ENCODE measurements around the gene SIGLEC8. TPM values are rescaled to one million over a fixed set of nuclear protein-coding genes. Genes with fewer than 3 reads are reported as not detected.

Gene SIGLEC8
- total RNA-seq, 2 donors from 2014 or later: 0.28 to 0.41 TPM

GRCh38 chr19:51458899-51459505 is 748 bp upstream of the SIGLEC8 start:
- H3K36me3 ChIP-seq: no peaks in the 10 kb centered on the region
- H3K4me3 ChIP-seq: no peak overlapping the region
- H3K4me1 ChIP-seq (ENCODE audit: control insufficient read depth in 1 of 2, low read depth in 2 of 2): no peaks in the 10 kb centered on the region
- H3K27ac ChIP-seq: no peak overlapping the region
- H3K9me3 ChIP-seq: no peaks in the 10 kb centered on the region
- no peaks in the 10 kb centered on the region for H3K27me3 ChIP-seq (replicated peaks; ENCODE audit: insufficient read depth)
- DNase-seq (ENCODE audit: low spot score): no peak
- no peak for ATAC-seq (ENCODE audit: insufficient number of reproducible peaks, low FRiP score, low read depth)
- TF ChIP-seq CTCF (IDR thresholded peaks at IDR 0.05): no peak

- Histone ChIP-seq H3K27ac (no peak overlapping the region), H3K4me3 (no peak overlapping the region), H3K9me3 (no peaks in the 10 kb centered on the region), H3K27me3 (replicated peaks; ENCODE audit: insufficient read depth) (no peaks in the 10 kb centered on the region), H3K36me3 (no peaks in the 10 kb centered on the region), H3K4me1 (ENCODE audit: control insufficient read depth in 1 of 2, low read depth in 2 of 2) (no peaks in the 10 kb centered on the region)
- DNase-seq (ENCODE audit: low spot score): no peak
- TF ChIP-seq CTCF (IDR thresholded peaks at IDR 0.05): no peak
- no peak for ATAC-seq (ENCODE audit: insufficient number of reproducible peaks, low FRiP score, low read depth)
Measured at GRCh38 chr19:51457351-51458013, 772 bp downstream of the SIGLEC8 start.

- DNase-seq (ENCODE audit: low spot score) (no peak), ATAC-seq (ENCODE audit: insufficient number of reproducible peaks, low FRiP score, low read depth) (no peak)
- Histone ChIP-seq H3K27me3 (replicated peaks; ENCODE audit: insufficient read depth) (no peaks in the 10 kb centered on the region), H3K9me3 (no peaks in the 10 kb centered on the region), H3K4me3 (no peak overlapping the region), H3K27ac (no peak overlapping the region), H3K36me3 (no peaks in the 10 kb centered on the region), H3K4me1 (ENCODE audit: control insufficient read depth in 1 of 2, low read depth in 2 of 2) (no peaks in the 10 kb centered on the region)
- no peak for TF ChIP-seq CTCF (IDR thresholded peaks at IDR 0.05)
Measured at GRCh38 chr19:51456541-51457290, 1.5 kb downstream of the SIGLEC8 start.

- Histone ChIP-seq H3K36me3 (no peaks in the 10 kb centered on the region), H3K27ac (no peak overlapping the region), H3K4me3 (no peak overlapping the region), H3K27me3 (replicated peaks; ENCODE audit: insufficient read depth) (no peaks in the 10 kb centered on the region), H3K9me3 (no peaks in the 10 kb centered on the region), H3K4me1 (ENCODE audit: control insufficient read depth in 1 of 2, low read depth in 2 of 2) (no peaks in the 10 kb centered on the region)
- no peak for DNase-seq (ENCODE audit: low spot score)
- no peak for TF ChIP-seq CTCF (IDR thresholded peaks at IDR 0.05)
- no peak for ATAC-seq (ENCODE audit: insufficient number of reproducible peaks, low FRiP score, low read depth)
Measured at GRCh38 chr19:51450730-51451307, 7.4 kb downstream of the SIGLEC8 start.

GRCh38 chr19:51448411-51449016 is 9.7 kb downstream of the SIGLEC8 start:
- Histone ChIP-seq H3K27me3 (replicated peaks; ENCODE audit: insufficient read depth) (no peaks in the 10 kb centered on the region), H3K4me3 (no peak overlapping the region), H3K4me1 (ENCODE audit: control insufficient read depth in 1 of 2, low read depth in 2 of 2) (no peaks in the 10 kb centered on the region), H3K36me3 (no peaks in the 10 kb centered on the region), H3K27ac (no peak overlapping the region), H3K9me3 (no peaks in the 10 kb centered on the region)
- no peak for TF ChIP-seq CTCF (IDR thresholded peaks at IDR 0.05)
- ATAC-seq (ENCODE audit: insufficient number of reproducible peaks, low FRiP score, low read depth) (no peak), DNase-seq (ENCODE audit: low spot score) (no peak)
